Adipose tissue (tissue), 3 donors: ENCODE results near the gene PNMT. TPM values are rescaled to one million over a fixed set of nuclear protein-coding genes. Genes with fewer than 3 reads are reported as not detected.

Source experiments
- H3K27ac ChIP-seq: one replicate; pipeline ENCODE4 v1.5.1; 2013; ENCODE audit warnings: low read depth, low read length
- whole genome bisulfite sequencing, 3 donors: extraction: QIAGEN DNeasy Blood & Tissue Kit; methylation state at CpG; one replicate each; pipeline ENCODE4 v1.1.7; 2013; 5-methylcytosine and 5-hydroxymethylcytosine counted together
- polyA plus RNA-seq, 3 donors: library from polyadenylated mRNA; stranded (reverse); fragments of 200-250 nt; gene quantifications; one replicate each; pipeline ENCODE4 v1.2.3, GENCODE V29; 2013
- donor health status: healthy with polysubstance abuse.
- donor health status: Bipolar disorder and iron deficiency.
- donor health status: healthy.

The PNMT gene
- polyA plus RNA-seq, 3 donors: 2.1 to 9.8 (median 3.3) TPM

- WGBS, 3 donors: 77 to 81% (median 79%) methylated on average over 10 of the region's 10 CpGs
- H3K27ac ChIP-seq: no peak overlapping the region
Measured at GRCh38 chr17:39675390-39676082, 7.3 kb downstream of the PNMT start.

- no peak overlapping the region for H3K27ac ChIP-seq
- 37 to 54% (median 51%) methylated on average over 7 of the region's 7 CpGs for WGBS, 3 donors
Measured at GRCh38 chr17:39676198-39676819, 8.1 kb downstream of the PNMT start.

- H3K27ac ChIP-seq: no peak overlapping the region
- 73 to 91% (median 81%) methylated on average over 8 of the region's 8 CpGs for WGBS, 3 donors
Measured at GRCh38 chr17:39677072-39677471, 8.8 kb downstream of the PNMT start.

- H3K27ac ChIP-seq: no peak overlapping the region
- WGBS, 3 donors: 71 to 78% (median 73%) methylated on average over 13 of the region's 13 CpGs
Measured at GRCh38 chr17:39677542-39678339, 9.5 kb downstream of the PNMT start.

- H3K27ac ChIP-seq: no peak overlapping the region
- 86 to 91% (median 87%) methylated on average over 13 of the region's 13 CpGs for WGBS, 3 donors
Measured at GRCh38 chr17:39678340-39679116, 10.3 kb downstream of the PNMT start.

GRCh38 chr17:39679521-39680192 lies 11.4 kb downstream of the PNMT start:
- H3K27ac ChIP-seq: no peak overlapping the region
- WGBS, 3 donors: 65 to 82% (median 66%) methylated on average over 12 of the region's 12 CpGs

- no peak overlapping the region for H3K27ac ChIP-seq
- WGBS, 3 donors: 91 to 93% (median 93%) methylated on average over 9 of the region's 9 CpGs
Measured at GRCh38 chr17:39683295-39683939, 15.2 kb downstream of the PNMT start.

GRCh38 chr17:39684369-39685192 lies 16.3 kb downstream of the PNMT start:
- no peak overlapping the region for H3K27ac ChIP-seq
- 93% methylated on average over 12 of the region's 12 CpGs for WGBS, 3 donors

- H3K27ac ChIP-seq: no peak overlapping the region
- 28 to 67% (median 60%) methylated on average over 6 of the region's 6 CpGs for WGBS, 3 donors
Measured at GRCh38 chr17:39687101-39687545, 18.9 kb downstream of the PNMT start.

- H3K27ac ChIP-seq: peak within 1 kb of the TSS; percentile 46
- WGBS, 3 donors: 1 to 4% (median 3%) methylated on average over 45 of the region's 45 CpGs
Measured at GRCh38 chr17:39687546-39688474, 19.6 kb downstream of the PNMT start, which contains the start of gene PGAP3. Gene PGAP3, minus strand, starts transcription at chr17:39688057. Its CDS starts 43 bp downstream, at chr17:39688014.

- WGBS, 3 donors: 18 to 25% (median 23%) methylated on average over 6 of the region's 6 CpGs
- H3K27ac ChIP-seq: no peak overlapping the region
Measured at GRCh38 chr17:39688475-39688835, 20.2 kb downstream of the PNMT start.

GRCh38 chr17:39688945-39689344 lies 20.7 kb downstream of the PNMT start:
- no peak overlapping the region for H3K27ac ChIP-seq
- WGBS, 3 donors: 42 to 60% (median 52%) methylated on average over 3 of the region's 3 CpGs

- H3K27ac ChIP-seq: no peak overlapping the region
- WGBS, 3 donors: 84 to 91% (median 91%) methylated on average over 5 of the region's 5 CpGs
Measured at GRCh38 chr17:39694593-39694992, 26.3 kb downstream of the PNMT start.

GRCh38 chr17:39695089-39695474 lies 26.8 kb downstream of the PNMT start:
- WGBS, 3 donors: 78 to 92% (median 88%) methylated on average over 2 of the region's 2 CpGs
- no peak overlapping the region for H3K27ac ChIP-seq

GRCh38 chr17:39696731-39697130 lies 28.5 kb downstream of the PNMT start:
- WGBS, 3 donors: 78 to 89% (median 84%) methylated on average over 6 of the region's 6 CpGs
- H3K27ac ChIP-seq: no peak overlapping the region

- no peak overlapping the region for H3K27ac ChIP-seq
- WGBS, 3 donors: 93 to 94% (median 93%) methylated on average over 5 of the region's 5 CpGs
Measured at GRCh38 chr17:39697961-39698360, 29.7 kb downstream of the PNMT start.
